ENCODE results near the gene UTP14A. TPM values are rescaled to one million over a fixed set of nuclear protein-coding genes. Genes with fewer than 3 reads are reported as not detected.

Gene UTP14A
- total and polyA plus RNA-seq, 3 experiments from 2014 or later = 12.5 to 66.8 (median 62.1) TPM

DNA sequence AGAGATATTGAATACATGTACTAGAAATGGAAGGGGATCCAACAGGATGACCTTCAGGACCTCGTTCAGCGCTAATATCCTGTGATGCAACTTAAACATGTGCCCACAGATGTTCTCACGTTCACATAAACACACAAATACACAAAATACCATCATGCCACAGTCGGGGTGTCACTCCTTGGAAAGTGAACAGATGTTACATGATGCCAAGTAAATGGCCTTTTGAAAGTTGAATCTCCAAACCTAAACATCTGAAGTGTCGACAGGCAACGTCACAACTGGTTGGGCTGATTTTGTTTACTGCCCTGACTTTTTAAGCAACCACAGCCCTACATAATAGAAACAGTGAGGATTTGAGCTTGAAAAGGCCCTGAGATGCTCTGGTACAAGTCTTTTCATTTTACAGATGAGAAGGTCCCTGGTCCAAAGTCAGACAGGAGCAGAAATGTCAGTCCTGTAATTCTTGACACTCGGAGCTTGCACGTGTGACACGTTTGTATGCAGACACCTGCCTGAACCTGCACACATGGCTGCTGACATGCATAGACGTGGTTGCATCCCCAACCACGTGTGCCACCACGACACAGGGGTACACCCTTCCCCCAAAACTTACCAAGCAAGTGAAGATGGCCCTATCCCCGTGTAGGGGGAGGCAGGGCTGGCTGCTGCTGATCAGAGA lies 53.0 kb downstream of the UTP14A start:
- Mint-ChIP-seq H3K4me3 (peak overlapping the region in 2 of 7 donors; percentile 30 to 58), H3K27ac (peak overlapping the region in 5 of 8 donors; percentile 10 to 63 (median 37)), H3K4me1 (peaks cover 19 to 38% (median 24%) of the 10 kb centered on the region in 3 donors), H3K9me3 (no peaks in the 10 kb centered on the region), H3K27me3 (peaks cover 0 to 4% of the 10 kb centered on the region in 2 donors), H3K36me3 (no peaks in the 10 kb centered on the region)
- no peak overlapping the region for H3K27ac ChIP-seq (ENCODE audit: low read depth, low read length)
- peaks cover 20% of the 10 kb centered on the region for H3K4me1 ChIP-seq (ENCODE audit: insufficient read depth, low read length)
- H3K27me3 ChIP-seq (ENCODE audit: insufficient read depth, low read length, poor library complexity, severe bottlenecking) = no peaks in the 10 kb centered on the region
- H3K9me3 ChIP-seq (ENCODE audit: low read length) = no peaks in the 10 kb centered on the region
- no peak overlapping the region for H3K4me3 ChIP-seq (ENCODE audit: low read length)
- ChIA-PET POLR2A (no interaction called here), CTCF (interaction anchor here (1.2 kb wide), 1 partner anchor 34 kb away, joined by 4 read pairs; no protein-coding TSS in a partner anchor)
- DNase-seq = no peak
- no peaks in the 10 kb centered on the region for H3K36me3 ChIP-seq (ENCODE audit: insufficient read depth, low read length)

DNA sequence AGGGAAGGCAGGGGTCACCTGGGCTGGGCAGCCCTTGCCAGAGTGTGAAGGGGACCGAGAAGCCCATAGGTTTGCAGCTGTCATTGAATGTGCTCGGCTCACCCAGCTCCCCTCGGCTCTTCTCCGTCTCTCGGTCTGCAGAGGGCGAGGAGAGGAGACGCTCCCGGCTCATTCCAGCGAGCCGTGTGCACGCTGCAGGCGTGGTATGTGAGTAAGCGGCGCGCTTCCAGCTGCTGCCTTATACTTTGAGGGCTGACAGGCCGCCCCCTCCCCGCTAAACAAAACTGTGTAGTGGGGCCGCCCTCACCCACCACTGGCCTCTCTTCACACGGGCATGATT lies 53.5 kb downstream of the UTP14A start:
- Histone ChIP-seq H3K4me3 (ENCODE audit: low read length) (no peak overlapping the region), H3K27me3 (ENCODE audit: insufficient read depth, low read length, poor library complexity, severe bottlenecking) (no peaks in the 10 kb centered on the region), H3K27ac (ENCODE audit: low read depth, low read length) (no peak overlapping the region), H3K4me1 (ENCODE audit: insufficient read depth, low read length) (peaks cover 20% of the 10 kb centered on the region), H3K36me3 (ENCODE audit: insufficient read depth, low read length) (no peaks in the 10 kb centered on the region), H3K9me3 (ENCODE audit: low read length) (no peaks in the 10 kb centered on the region)
- Mint-ChIP-seq H3K4me1 (peaks cover 19 to 38% (median 24%) of the 10 kb centered on the region in 3 donors), H3K27ac (peak overlapping the region in 2 of 8 donors; percentile 34 to 63), H3K9me3 (no peaks in the 10 kb centered on the region), H3K27me3 (peaks cover 0 to 4% of the 10 kb centered on the region in 2 donors), H3K36me3 (no peaks in the 10 kb centered on the region), H3K4me3 (peak overlapping the region in 1 of 7 donors; percentile 59)
- POLR2A ChIA-PET = no interaction called here
- DNase-seq = no peak
- CTCF ChIA-PET = no interaction called here

DNA sequence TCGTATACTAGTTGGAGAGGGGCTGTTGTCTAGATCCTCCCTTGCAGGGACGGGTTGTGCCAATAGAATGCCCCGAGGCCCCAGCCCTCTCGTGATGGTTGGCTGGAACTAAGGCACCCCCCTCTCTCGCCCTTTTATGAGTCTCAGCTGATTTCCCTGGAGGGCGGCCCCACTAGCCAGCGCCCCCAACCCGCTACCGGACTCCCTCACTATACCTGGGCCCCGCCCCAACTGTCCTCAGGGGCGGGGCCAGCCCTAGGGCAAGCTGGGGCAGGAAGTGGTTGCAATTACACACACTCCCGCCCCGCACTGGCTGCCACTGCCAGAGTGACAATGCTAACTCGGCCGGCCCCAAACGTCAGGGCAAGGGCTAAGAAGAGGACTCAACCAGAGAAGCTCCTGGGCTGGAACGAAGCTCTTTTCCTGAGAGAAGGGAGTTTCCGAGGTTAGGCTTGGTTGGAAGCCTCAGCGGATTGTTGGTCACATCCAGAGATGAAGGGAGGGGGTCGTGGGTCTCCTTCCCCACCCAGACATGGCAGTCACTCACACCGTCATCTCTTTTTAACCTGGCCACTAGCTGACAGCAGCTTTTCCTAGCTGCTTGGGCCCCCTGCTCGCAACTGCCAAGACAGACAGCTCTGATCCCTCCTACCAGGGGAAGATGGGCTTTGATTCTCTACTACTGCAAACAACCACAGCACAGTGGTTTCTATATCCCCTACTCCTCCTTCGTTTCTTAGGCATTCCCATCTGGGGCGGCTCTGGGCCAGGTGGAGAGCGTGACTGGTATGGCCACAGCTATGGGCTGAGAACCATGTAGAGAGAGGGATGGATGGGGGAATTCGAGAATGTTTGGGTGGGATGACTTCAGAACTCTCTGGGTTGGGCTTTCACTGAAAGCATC lies 55.5 kb downstream of the UTP14A start:
- H3K36me3 Mint-ChIP-seq = no peaks in the 10 kb centered on the region
- Histone ChIP-seq H3K36me3 (ENCODE audit: insufficient read depth, low read length) (no peaks in the 10 kb centered on the region), H3K27ac (ENCODE audit: low read depth, low read length) (peak overlapping the region; percentile 77), H3K9me3 (ENCODE audit: low read length) (no peaks in the 10 kb centered on the region), H3K4me3 (ENCODE audit: low read length) (peak overlapping the region; percentile 51), H3K4me1 (ENCODE audit: insufficient read depth, low read length) (peaks cover 20% of the 10 kb centered on the region), H3K27me3 (ENCODE audit: insufficient read depth, low read length, poor library complexity, severe bottlenecking) (no peaks in the 10 kb centered on the region)
- CTCF ChIA-PET = interaction anchor here (0.8 to 1.5 kb wide), 6 partner anchors 9 to 63 kb away, joined by 3 to 8 read pairs (median 4); no protein-coding TSS in a partner anchor
- peak overlapping the region; percentile 17 to 95 (median 84) for H3K27ac Mint-ChIP-seq
- no peaks in the 10 kb centered on the region for H3K9me3 Mint-ChIP-seq
- peaks cover 19 to 38% (median 24%) of the 10 kb centered on the region in 3 donors for H3K4me1 Mint-ChIP-seq
- peak; percentile 47 to 82 (median 58) for DNase-seq
- H3K27me3 Mint-ChIP-seq = peaks cover 0 to 2% of the 10 kb centered on the region in 2 donors
- POLR2A ChIA-PET = interaction anchor here (0.8 to 1.2 kb wide), 4 partner anchors 8 to 20 kb away, joined by 3 to 4 read pairs (median 4); no protein-coding TSS in a partner anchor
- H3K4me3 Mint-ChIP-seq = peak overlapping the region; percentile 75 to 90 (median 77)

DNA sequence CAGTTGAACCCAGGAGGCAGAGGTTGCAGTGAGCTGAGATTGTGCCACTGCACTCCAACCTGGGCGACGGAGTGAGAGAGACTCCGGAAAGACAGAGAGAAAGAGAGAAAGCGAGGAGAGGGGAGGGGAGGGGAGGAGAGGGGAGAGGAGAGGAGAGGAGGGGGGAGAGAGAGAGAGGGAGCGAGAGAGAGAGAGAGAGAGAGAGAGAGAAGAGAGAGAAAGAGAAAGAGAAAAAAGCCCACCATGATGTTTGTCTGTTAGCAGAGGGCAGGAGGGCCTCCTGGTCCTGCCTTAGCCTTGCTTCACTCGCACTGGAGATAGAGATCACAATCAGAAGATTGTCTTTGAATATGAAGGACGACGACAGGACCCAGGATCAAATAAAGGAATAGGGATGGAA lies 57.8 kb downstream of the UTP14A start:
- CTCF ChIA-PET = no interaction called here
- Histone ChIP-seq H3K4me1 (ENCODE audit: insufficient read depth, low read length) (peaks cover 14% of the 10 kb centered on the region), H3K4me3 (ENCODE audit: low read length) (no peak overlapping the region), H3K36me3 (ENCODE audit: insufficient read depth, low read length) (no peaks in the 10 kb centered on the region), H3K27me3 (ENCODE audit: insufficient read depth, low read length, poor library complexity, severe bottlenecking) (no peaks in the 10 kb centered on the region), H3K9me3 (ENCODE audit: low read length) (no peaks in the 10 kb centered on the region), H3K27ac (ENCODE audit: low read depth, low read length) (no peak overlapping the region)
- Mint-ChIP-seq H3K4me1 (peaks cover 14 to 22% (median 15%) of the 10 kb centered on the region in 3 donors), H3K27me3 (no peaks in the 10 kb centered on the region), H3K27ac (no peak overlapping the region), H3K9me3 (no peaks in the 10 kb centered on the region), H3K4me3 (no peak overlapping the region), H3K36me3 (no peaks in the 10 kb centered on the region)
- POLR2A ChIA-PET = no interaction called here
- DNase-seq = no peak

DNA sequence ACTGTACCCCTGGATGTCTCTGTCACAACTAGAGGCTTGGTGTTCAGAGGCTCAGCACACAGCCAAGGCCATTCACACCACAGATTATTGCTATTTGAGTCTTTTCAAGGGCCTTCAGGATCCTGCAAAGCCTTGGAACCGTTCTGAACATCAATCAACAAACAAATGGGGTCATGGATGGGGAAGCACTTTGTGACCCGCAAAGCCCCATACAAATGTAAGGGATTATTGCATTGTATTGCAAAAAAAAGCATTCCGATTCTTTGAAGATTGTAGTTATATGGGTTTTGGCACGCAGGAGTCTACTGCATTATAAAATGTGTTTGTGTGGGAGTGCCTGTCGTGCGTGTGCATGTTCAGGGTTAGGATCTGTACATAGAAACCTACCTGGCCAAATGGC lies 59.2 kb downstream of the UTP14A start:
- H3K36me3 ChIP-seq (ENCODE audit: insufficient read depth, low read length) = no peaks in the 10 kb centered on the region
- H3K27ac ChIP-seq (ENCODE audit: low read depth, low read length) = no peak overlapping the region
- CTCF ChIA-PET = no interaction called here
- H3K4me1 Mint-ChIP-seq = peaks cover 10 to 12% (median 11%) of the 10 kb centered on the region in 3 donors
- H3K27me3 Mint-ChIP-seq = no peaks in the 10 kb centered on the region
- no peaks in the 10 kb centered on the region for H3K9me3 ChIP-seq (ENCODE audit: low read length)
- no peak for DNase-seq
- peaks cover 14% of the 10 kb centered on the region for H3K4me1 ChIP-seq (ENCODE audit: insufficient read depth, low read length)
- no peaks in the 10 kb centered on the region for H3K27me3 ChIP-seq (ENCODE audit: insufficient read depth, low read length, poor library complexity, severe bottlenecking)
- no peaks in the 10 kb centered on the region for H3K9me3 Mint-ChIP-seq
- no peak overlapping the region for H3K4me3 Mint-ChIP-seq
- H3K4me3 ChIP-seq (ENCODE audit: low read length) = no peak overlapping the region
- POLR2A ChIA-PET = no interaction called here
- no peaks in the 10 kb centered on the region for H3K36me3 Mint-ChIP-seq
- no peak overlapping the region for H3K27ac Mint-ChIP-seq

DNA sequence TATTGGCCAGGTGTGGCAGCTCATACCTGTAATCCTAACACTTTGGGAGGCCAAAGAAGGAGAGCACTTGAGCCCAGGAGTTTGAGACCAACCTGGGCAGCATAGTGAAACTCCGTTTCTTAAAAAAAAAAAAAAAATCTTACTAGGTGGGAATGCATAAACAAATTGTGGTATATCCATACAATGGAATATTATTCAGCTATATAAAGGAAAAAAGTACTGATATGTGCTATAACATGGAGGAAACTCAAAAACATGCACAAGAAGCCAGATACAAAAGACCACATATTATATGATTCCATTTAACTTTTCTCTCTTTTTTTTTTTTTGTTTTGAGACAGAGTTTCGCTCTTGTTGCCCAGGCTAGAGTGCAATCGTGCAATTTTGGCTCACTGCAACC lies 63.0 kb downstream of the UTP14A start:
- H3K27me3 ChIP-seq (ENCODE audit: insufficient read depth, low read length, poor library complexity, severe bottlenecking) = no peaks in the 10 kb centered on the region
- H3K4me3 Mint-ChIP-seq = no peak overlapping the region
- H3K27ac Mint-ChIP-seq = no peak overlapping the region
- POLR2A ChIA-PET = no interaction called here
- H3K4me1 Mint-ChIP-seq = no peaks in the 10 kb centered on the region
- H3K9me3 ChIP-seq (ENCODE audit: low read length) = no peaks in the 10 kb centered on the region
- no peak overlapping the region for H3K4me3 ChIP-seq (ENCODE audit: low read length)
- peaks cover 0 to 5% of the 10 kb centered on the region in 2 donors for H3K27me3 Mint-ChIP-seq
- H3K4me1 ChIP-seq (ENCODE audit: insufficient read depth, low read length) = no peaks in the 10 kb centered on the region
- H3K36me3 Mint-ChIP-seq = no peaks in the 10 kb centered on the region
- DNase-seq = no peak
- no peaks in the 10 kb centered on the region for H3K36me3 ChIP-seq (ENCODE audit: insufficient read depth, low read length)
- CTCF ChIA-PET = no interaction called here
- H3K27ac ChIP-seq (ENCODE audit: low read depth, low read length) = no peak overlapping the region
- H3K9me3 Mint-ChIP-seq = no peaks in the 10 kb centered on the region

DNA sequence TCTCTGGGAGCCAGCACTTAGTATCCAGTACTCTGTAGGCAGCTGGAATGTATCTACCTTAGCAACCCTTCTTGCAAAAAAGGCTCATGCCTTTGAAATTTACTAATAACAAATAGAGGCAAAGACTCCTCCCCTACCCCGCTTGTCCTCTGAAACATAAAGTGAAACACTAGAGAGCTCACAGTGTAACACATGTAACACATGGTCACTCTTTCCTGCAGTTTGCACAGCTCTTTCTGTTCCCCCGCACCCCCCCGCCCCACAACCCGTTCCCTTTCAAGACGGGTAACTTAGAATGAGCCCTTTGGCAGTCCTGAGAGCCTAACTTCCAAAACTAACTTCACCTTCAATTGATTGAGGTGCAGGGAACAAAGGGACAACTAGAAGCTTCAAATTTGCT lies 70.5 kb downstream of the UTP14A start:
- H3K9me3 ChIP-seq (ENCODE audit: low read length) = no peaks in the 10 kb centered on the region
- Mint-ChIP-seq H3K4me1 (peaks cover 6 to 18% (median 8%) of the 10 kb centered on the region in 3 donors), H3K9me3 (no peaks in the 10 kb centered on the region), H3K36me3 (no peaks in the 10 kb centered on the region), H3K4me3 (no peak overlapping the region), H3K27ac (no peak overlapping the region), H3K27me3 (peaks cover 0 to 5% of the 10 kb centered on the region in 2 donors)
- no peaks in the 10 kb centered on the region for H3K36me3 ChIP-seq (ENCODE audit: insufficient read depth, low read length)
- no peaks in the 10 kb centered on the region for H3K4me1 ChIP-seq (ENCODE audit: insufficient read depth, low read length)
- H3K27me3 ChIP-seq (ENCODE audit: insufficient read depth, low read length, poor library complexity, severe bottlenecking) = no peaks in the 10 kb centered on the region
- ChIA-PET POLR2A (interaction anchor here (1.1 kb wide), 1 partner anchor 15 kb away, joined by 3 read pairs; no protein-coding TSS in a partner anchor), CTCF (interaction anchor here (0.7 to 1.2 kb wide), 2 partner anchors 19 to 50 kb away, joined by 3 read pairs; no protein-coding TSS in a partner anchor)
- DNase-seq = no peak
- no peak overlapping the region for H3K4me3 ChIP-seq (ENCODE audit: low read length)
- H3K27ac ChIP-seq (ENCODE audit: low read depth, low read length) = no peak overlapping the region
